ENCODE measurements around the gene WNK4. TPM values are rescaled to one million over a fixed set of nuclear protein-coding genes. Genes with fewer than 3 reads are reported as not detected.

The WNK4 gene
- total RNA-seq, 1 donor from 2014 or later = 0.58 TPM

- H3K27ac Mint-ChIP-seq (ENCODE audit: unreplicated experiment) = no peak overlapping the region
- peaks cover 18% of the 10 kb centered on the region for H3K27me3 Mint-ChIP-seq (ENCODE audit: low read depth)
- TF ChIP-seq CTCF (conservative IDR thresholded peaks at IDR 0.05) = no peak
- peaks cover 3% of the 10 kb centered on the region for H3K9me3 Mint-ChIP-seq
- peaks cover 9% of the 10 kb centered on the region for H3K36me3 Mint-ChIP-seq (ENCODE audit: low read depth)
- peak overlapping the region; percentile 98 for H3K4me3 Mint-ChIP-seq
- peaks cover 13% of the 10 kb centered on the region for H3K4me1 Mint-ChIP-seq
- no peak for DNase-seq (ENCODE audit: low read depth, low spot score)
Measured at GRCh38 chr17:42796066-42796758, 15.8 kb downstream of the WNK4 start.

- peaks cover 13% of the 10 kb centered on the region for H3K4me1 Mint-ChIP-seq
- H3K4me3 Mint-ChIP-seq = peak overlapping the region; percentile 98
- TF ChIP-seq CTCF (conservative IDR thresholded peaks at IDR 0.05) = no peak
- peaks cover 3% of the 10 kb centered on the region for H3K9me3 Mint-ChIP-seq
- DNase-seq (ENCODE audit: low read depth, low spot score) = no peak
- H3K27ac Mint-ChIP-seq (ENCODE audit: unreplicated experiment) = peak overlapping the region; percentile 4
- H3K27me3 Mint-ChIP-seq (ENCODE audit: low read depth) = peaks cover 23% of the 10 kb centered on the region
- H3K36me3 Mint-ChIP-seq (ENCODE audit: low read depth) = peaks cover 9% of the 10 kb centered on the region
Measured at GRCh38 chr17:42797067-42798007, 16.9 kb downstream of the WNK4 start.

- Mint-ChIP-seq H3K4me3 (peak overlapping the region; percentile 98), H3K27me3 (ENCODE audit: low read depth) (peaks cover 22% of the 10 kb centered on the region), H3K4me1 (peaks cover 13% of the 10 kb centered on the region), H3K27ac (ENCODE audit: unreplicated experiment) (peak overlapping the region; percentile 81), H3K9me3 (peaks cover 3% of the 10 kb centered on the region), H3K36me3 (ENCODE audit: low read depth) (peaks cover 9% of the 10 kb centered on the region)
- TF ChIP-seq CTCF (conservative IDR thresholded peaks at IDR 0.05) = no peak
- DNase-seq (ENCODE audit: low read depth, low spot score) = no peak
Measured at GRCh38 chr17:42798011-42798382, 17.6 kb downstream of the WNK4 start.

GRCh38 chr17:42798383-42799380 lies 18.3 kb downstream of the WNK4 start, which contains the start of the genes CNTD1 and COA3:
Gene CNTD1, plus strand, starts transcription at chr17:42798861. Its CDS starts 207 bp downstream, at chr17:42799068.
Gene COA3, minus strand, starts transcription at chr17:42798704. Its CDS starts 23 bp downstream, at chr17:42798681.
- Mint-ChIP-seq H3K27ac (ENCODE audit: unreplicated experiment) (peak within 1 kb of the TSS; percentile 81), H3K27me3 (ENCODE audit: low read depth) (peaks cover 22% of the 10 kb centered on the region), H3K36me3 (ENCODE audit: low read depth) (peaks cover 9% of the 10 kb centered on the region), H3K4me1 (peaks cover 13% of the 10 kb centered on the region), H3K4me3 (peak within 1 kb of the TSS; percentile 98), H3K9me3 (peaks cover 3% of the 10 kb centered on the region)
- TF ChIP-seq CTCF (conservative IDR thresholded peaks at IDR 0.05) = peak; percentile 20
- peak; percentile 80 for DNase-seq (ENCODE audit: low read depth, low spot score)

Measured in neural crest cell (in vitro differentiated cells).